CD4-positive, alpha-beta T cell (primary cell): ENCODE results near the gene HBE1. TPM values are rescaled to one million over a fixed set of nuclear protein-coding genes. Genes with fewer than 3 reads are reported as not detected.

Experiments used
- ATAC-seq: fragments of 200-7000 bp; cut with Tn5 transposase; one replicate; pipeline ENCODE4 v1.10.0; 2022; ENCODE audit warnings: mild to moderate bottlenecking; ENCODE audit not compliant: poor library complexity
- CTCF ChIA-PET: fragments of 350-600 bp; sonication (Branson Sonifier 250); formaldehyde crosslinking; loops from one replicate; lab custom pipeline; 2021; ENCODE audit warnings: antibody characterized with exemption, inconsistent platforms; lab: Charles Lee
- POLR2A ChIA-PET: fragments of 350-600 bp; sonication (Branson Sonifier 250); formaldehyde crosslinking; loops from one replicate; lab custom pipeline; 2021; ENCODE audit warnings: antibody characterized with exemption, inconsistent platforms; lab: Charles Lee
- DNase-seq, 14 experiments: peaks; one replicate each; pipeline ENCODE4 v3.0.0-alpha.2; 2013 to 2020; ENCODE audit warnings: mixed read lengths in 2 of 14
- H3K27ac ChIP-seq, 2 donors: one replicate each; pipeline versions ENCODE4 v1.5.1 to v1.7.0; 2013; ENCODE audit warnings: low read length in 2 of 2, low read depth in 1 of 2, mild to moderate bottlenecking in 1 of 2
- H3K27me3 ChIP-seq, 2 experiments: 1 replicate in 1 of 2; 2 replicates in 1 of 2; pipeline versions ENCODE4 v1.6.1 to v1.7.0; 2013; ENCODE audit warnings: low read length in 2 of 2, control low read depth in 1 of 2, mild to moderate bottlenecking in 1 of 2, moderate library complexity in 1 of 2; ENCODE audit not compliant: insufficient read depth in 2 of 2, control insufficient read depth in 1 of 2
- H3K36me3 ChIP-seq: one replicate; pipeline ENCODE4 v1.6.1; 2013; ENCODE audit warnings: low read length, control low read depth; ENCODE audit not compliant: insufficient read depth
- H3K4me1 ChIP-seq: one replicate; pipeline ENCODE4 v1.6.1; 2013; ENCODE audit warnings: low read length, control low read depth; ENCODE audit not compliant: insufficient read depth
- H3K4me3 ChIP-seq: one replicate; pipeline ENCODE4 v1.5.1; 2013; ENCODE audit warnings: mild to moderate bottlenecking, low read length, moderate library complexity
- H3K9me3 ChIP-seq, 2 experiments: 1 replicate in 1 of 2; 2 replicates in 1 of 2; pipeline versions ENCODE4 v1.6.1 to v1.7.0; 2013; ENCODE audit warnings: low read length in 2 of 2, mild to moderate bottlenecking in 2 of 2, control low read depth in 1 of 2, moderate library complexity in 1 of 2; ENCODE audit not compliant: control insufficient read depth in 1 of 2, insufficient read depth in 1 of 2
- H3K27ac Mint-ChIP-seq: one replicate; pipeline ENCODE4 v1.8.0; 2020; ENCODE audit warnings: mixed read lengths
- H3K27me3 Mint-ChIP-seq: one replicate; pipeline ENCODE4 v1.8.0; 2021; ENCODE audit warnings: mixed read lengths
- H3K36me3 Mint-ChIP-seq: one replicate; pipeline ENCODE4 v1.8.0; 2021; ENCODE audit warnings: low read depth, mixed read lengths
- H3K4me1 Mint-ChIP-seq: one replicate; pipeline ENCODE4 v1.8.0; 2021; ENCODE audit warnings: low read depth, mixed read lengths
- H3K4me3 Mint-ChIP-seq: one replicate; pipeline ENCODE4 v1.8.0; 2020; ENCODE audit warnings: mild to moderate bottlenecking, mixed read lengths
- H3K9me3 Mint-ChIP-seq: one replicate; pipeline ENCODE4 v1.8.0; 2020; ENCODE audit warnings: mixed read lengths
- intact Hi-C, 2 experiments: fragments of 100-400 bp; cut with DNase I in 1 of 2; cut with micrococcal nuclease in 1 of 2; formaldehyde crosslinking; loops; one replicate each; pipeline versions ENCODE4 v1.15.1 to v1.9.0; 2023 to 2025; cut with DNase I, micrococcal nuclease
- total RNA-seq, 174 experiments: library from RNA in 2 of 174; stranded (reverse) in 2 of 174; gene quantifications; one replicate each; pipeline ENCODE4 v1.2.3 and lab custom pipeline; 2021 to 2026
- TF ChIP-seq, protein P1 (sequence below): fragments of 200-600 bp; IDR thresholded peaks from one replicate; pipeline ENCODE4 v1.8.0; 2022; ENCODE audit warnings: antibody characterized with exemption, mild to moderate bottlenecking

HBE1 gene
- total RNA-seq, 2 experiments from 2014 or later: not detected

DNA sequence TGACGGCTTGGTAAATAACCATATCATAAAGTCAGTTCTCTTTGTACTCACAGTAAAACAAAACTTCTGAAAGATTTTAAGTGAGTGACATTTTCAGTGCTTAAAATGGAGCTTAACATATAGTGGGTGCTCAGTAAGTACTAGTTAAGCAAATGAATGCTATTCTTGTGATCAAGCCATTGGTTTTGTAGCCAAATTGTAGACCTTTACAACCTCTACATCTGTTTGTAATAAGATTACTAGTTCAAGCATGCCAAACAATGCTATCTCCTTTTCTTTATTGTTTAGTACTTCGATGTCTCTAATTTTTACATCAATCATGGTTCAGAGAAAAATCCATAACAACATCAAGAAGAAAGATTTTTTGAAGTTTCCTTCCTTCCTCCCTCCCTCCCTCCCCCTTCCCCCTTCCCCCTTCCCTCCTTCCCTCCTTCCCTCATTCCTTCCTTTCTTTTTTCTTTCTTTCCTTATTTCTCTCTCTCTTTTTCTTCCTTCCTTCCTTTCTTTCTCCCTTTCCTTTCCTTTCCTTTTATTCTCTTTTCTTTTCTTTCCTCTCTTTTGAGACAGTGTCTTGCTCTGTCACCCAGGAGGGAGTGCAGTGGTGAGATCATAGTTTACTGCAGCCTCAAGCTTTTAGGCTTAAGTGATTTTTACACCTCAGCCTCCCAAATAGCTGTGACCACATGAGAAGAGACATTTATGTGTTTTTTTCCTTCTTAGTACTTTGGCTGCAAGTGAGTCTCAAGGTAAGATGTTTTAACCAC is 37.7 kb upstream of the HBE1 start:
- Mint-ChIP-seq H3K4me3 (no peak overlapping the region), H3K4me1 (no peaks in the 10 kb centered on the region), H3K27ac (no peak overlapping the region), H3K36me3 (no peaks in the 10 kb centered on the region), H3K9me3 (no peaks in the 10 kb centered on the region), H3K27me3 (peaks cover 4% of the 10 kb centered on the region)
- H3K27ac ChIP-seq: no peak overlapping the region
- H3K4me1 ChIP-seq: no peaks in the 10 kb centered on the region
- ChIA-PET POLR2A (interaction anchor here (0.7 kb wide), 1 partner anchor 387 kb away, joined by 3 read pairs; no protein-coding TSS in a partner anchor), CTCF (no interaction called here)
- no peak for DNase-seq
- ATAC-seq: no peak
- TF ChIP-seq, protein P1, sequence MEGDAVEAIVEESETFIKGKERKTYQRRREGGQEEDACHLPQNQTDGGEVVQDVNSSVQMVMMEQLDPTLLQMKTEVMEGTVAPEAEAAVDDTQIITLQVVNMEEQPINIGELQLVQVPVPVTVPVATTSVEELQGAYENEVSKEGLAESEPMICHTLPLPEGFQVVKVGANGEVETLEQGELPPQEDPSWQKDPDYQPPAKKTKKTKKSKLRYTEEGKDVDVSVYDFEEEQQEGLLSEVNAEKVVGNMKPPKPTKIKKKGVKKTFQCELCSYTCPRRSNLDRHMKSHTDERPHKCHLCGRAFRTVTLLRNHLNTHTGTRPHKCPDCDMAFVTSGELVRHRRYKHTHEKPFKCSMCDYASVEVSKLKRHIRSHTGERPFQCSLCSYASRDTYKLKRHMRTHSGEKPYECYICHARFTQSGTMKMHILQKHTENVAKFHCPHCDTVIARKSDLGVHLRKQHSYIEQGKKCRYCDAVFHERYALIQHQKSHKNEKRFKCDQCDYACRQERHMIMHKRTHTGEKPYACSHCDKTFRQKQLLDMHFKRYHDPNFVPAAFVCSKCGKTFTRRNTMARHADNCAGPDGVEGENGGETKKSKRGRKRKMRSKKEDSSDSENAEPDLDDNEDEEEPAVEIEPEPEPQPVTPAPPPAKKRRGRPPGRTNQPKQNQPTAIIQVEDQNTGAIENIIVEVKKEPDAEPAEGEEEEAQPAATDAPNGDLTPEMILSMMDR: no peak
- intact Hi-C loops: no loop called here
- H3K27me3 ChIP-seq: no peaks in the 10 kb centered on the region
- H3K9me3 ChIP-seq: no peaks in the 10 kb centered on the region
- H3K36me3 ChIP-seq: no peaks in the 10 kb centered on the region
- no peak overlapping the region for H3K4me3 ChIP-seq

DNA sequence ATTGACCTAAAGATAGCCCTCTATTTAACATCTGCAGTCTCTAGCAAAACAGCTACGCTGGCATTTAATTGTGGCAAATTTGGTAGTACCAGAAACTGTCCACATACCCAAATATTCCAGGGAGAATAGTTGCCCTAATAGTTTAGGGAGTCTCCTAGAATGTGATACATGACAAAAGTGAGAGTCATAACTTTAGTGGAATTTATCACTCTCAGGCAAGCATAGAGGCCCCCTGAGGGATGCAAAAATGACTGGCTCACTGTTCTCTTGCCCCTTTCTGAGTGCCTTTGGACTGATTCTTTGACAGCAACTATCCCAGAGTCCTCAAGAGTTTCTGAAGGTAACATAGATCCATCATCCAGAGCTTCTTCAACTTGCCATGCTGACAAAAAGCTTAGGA is 34.3 kb upstream of the HBE1 start:
- H3K27me3 ChIP-seq: no peaks in the 10 kb centered on the region
- TF ChIP-seq, protein P1: no peak
- no peaks in the 10 kb centered on the region for H3K9me3 Mint-ChIP-seq
- no peak overlapping the region for H3K4me3 Mint-ChIP-seq
- CTCF ChIA-PET: no interaction called here
- no peaks in the 10 kb centered on the region for H3K36me3 ChIP-seq
- H3K27me3 Mint-ChIP-seq: peaks cover 5% of the 10 kb centered on the region
- DNase-seq (no peak), ATAC-seq (no peak)
- H3K4me1 Mint-ChIP-seq: no peaks in the 10 kb centered on the region
- H3K4me1 ChIP-seq: no peaks in the 10 kb centered on the region
- H3K4me3 ChIP-seq: no peak overlapping the region
- no peak overlapping the region for H3K27ac Mint-ChIP-seq
- no peak overlapping the region for H3K27ac ChIP-seq
- H3K9me3 ChIP-seq: no peaks in the 10 kb centered on the region
- H3K36me3 Mint-ChIP-seq: no peaks in the 10 kb centered on the region
- POLR2A ChIA-PET: no interaction called here
- intact Hi-C loops: no loop called here

DNA sequence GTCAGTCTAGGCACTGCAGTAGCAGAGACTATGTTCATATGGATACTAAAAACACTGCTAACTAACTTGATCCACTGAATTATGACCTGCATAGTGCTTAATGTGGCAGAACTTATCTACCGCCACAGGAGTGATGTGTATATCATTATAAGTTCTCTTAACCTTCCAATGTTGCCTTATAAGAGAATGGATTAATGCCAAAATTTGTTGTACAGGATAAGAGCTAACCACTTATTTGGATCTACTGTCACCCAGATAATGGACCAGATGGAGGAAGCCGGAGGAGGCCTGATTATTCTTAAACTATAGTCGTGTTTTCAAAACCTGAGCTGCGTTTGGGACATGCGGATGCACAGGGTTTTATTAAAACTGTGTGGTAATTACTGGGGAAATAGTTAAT is 33.9 kb upstream of the HBE1 start:
- DNase-seq (no peak), ATAC-seq (no peak)
- Histone ChIP-seq H3K27ac (no peak overlapping the region), H3K4me1 (no peaks in the 10 kb centered on the region), H3K9me3 (no peaks in the 10 kb centered on the region), H3K4me3 (no peak overlapping the region), H3K36me3 (no peaks in the 10 kb centered on the region), H3K27me3 (no peaks in the 10 kb centered on the region)
- intact Hi-C loops: no loop called here
- Mint-ChIP-seq H3K4me1 (no peaks in the 10 kb centered on the region), H3K27me3 (peaks cover 7% of the 10 kb centered on the region), H3K9me3 (no peaks in the 10 kb centered on the region), H3K36me3 (no peaks in the 10 kb centered on the region), H3K4me3 (no peak overlapping the region), H3K27ac (no peak overlapping the region)
- ChIA-PET POLR2A (no interaction called here), CTCF (no interaction called here)
- TF ChIP-seq, protein P1: no peak
